GM23338 (cell line): ENCODE data around the gene BAIAP2. TPM values are rescaled to one million over a fixed set of nuclear protein-coding genes. Genes with fewer than 3 reads are reported as not detected.

ENCODE experiments used
- ATAC-seq: fragments of 200-7000 bp; cut with Tn5 transposase; 3 replicates; pipeline ENCODE4 v1.9.1; 2020
- DNase-seq: peaks from one replicate; pipeline ENCODE4 v3.0.0-alpha.2; 2015; ENCODE audit warnings: low spot score
- H2AFZ ChIP-seq: fragments of 200-600 bp; sonication (generic); 2 replicates; pipeline ENCODE4 v1.8.0; 2016; ENCODE audit warnings: antibody characterized with exemption, mild to moderate bottlenecking, moderate library complexity
- H3F3A ChIP-seq: fragments of 200-600 bp; sonication (generic); replicated peaks from 2 replicates; pipeline ENCODE4 v1.8.0; 2017; ENCODE audit warnings: antibody characterized with exemption, mixed run types, low read depth
- H3K27ac ChIP-seq: fragments of 200-600 bp; sonication (generic); 2 replicates; pipeline ENCODE4 v1.6.1; 2016; ENCODE audit warnings: low read depth
- H3K27me3 ChIP-seq: fragments of 200-600 bp; sonication (generic); 2 replicates; pipeline ENCODE4 v1.8.0; 2016; ENCODE audit warnings: mild to moderate bottlenecking, mixed run types, moderate library complexity; ENCODE audit not compliant: insufficient read depth
- H3K36me3 ChIP-seq: fragments of 200-600 bp; sonication (generic); 2 replicates; pipeline ENCODE4 v1.8.0; 2016; ENCODE audit warnings: mild to moderate bottlenecking; ENCODE audit not compliant: insufficient read depth
- H3K4me1 ChIP-seq: fragments of 200-600 bp; sonication (generic); 2 replicates; pipeline ENCODE4 v1.8.0; 2016; ENCODE audit warnings: mild to moderate bottlenecking, moderate library complexity; ENCODE audit not compliant: insufficient read depth
- H3K4me2 ChIP-seq: fragments of 200-600 bp; sonication (generic); 2 replicates; pipeline ENCODE4 v1.7.1; 2017; ENCODE audit warnings: mixed run types
- H3K4me3 ChIP-seq: fragments of 200-600 bp; sonication (generic); 2 replicates; pipeline ENCODE4 v1.6.1; 2016; ENCODE audit warnings: mixed run types
- H3K79me2 ChIP-seq: fragments of 200-600 bp; sonication (generic); replicated peaks from 2 replicates; pipeline ENCODE4 v1.8.0; 2017; ENCODE audit warnings: mild to moderate bottlenecking; ENCODE audit not compliant: insufficient read depth
- H3K9me2 ChIP-seq: fragments of 200-600 bp; sonication (generic); 2 replicates; pipeline ENCODE4 v1.8.0; 2017; ENCODE audit not compliant: insufficient read depth
- H4K20me1 ChIP-seq: fragments of 200-600 bp; sonication (generic); replicated peaks from 2 replicates; pipeline ENCODE4 v1.8.0; 2017; ENCODE audit warnings: mild to moderate bottlenecking; ENCODE audit not compliant: insufficient read depth
- H3K27ac Mint-ChIP-seq: 2 replicates; pipeline ENCODE4 v1.8.0; 2020; ENCODE audit warnings: inconsistent platforms, mild to moderate bottlenecking, moderate library complexity, mixed read lengths
- H3K27me3 Mint-ChIP-seq: 3 replicates; pipeline ENCODE4 v1.8.0; 2022; ENCODE audit warnings: low read depth, mild to moderate bottlenecking, moderate library complexity, mixed read lengths, inconsistent platforms; ENCODE audit not compliant: insufficient read depth, poor library complexity
- H3K36me3 Mint-ChIP-seq: 3 replicates; pipeline ENCODE4 v1.8.0; 2021; ENCODE audit warnings: low read depth, mild to moderate bottlenecking, inconsistent platforms, moderate library complexity, mixed read lengths
- H3K4me1 Mint-ChIP-seq: 3 replicates; pipeline ENCODE4 v1.8.0; 2020; ENCODE audit warnings: mild to moderate bottlenecking, inconsistent platforms, mixed read lengths
- H3K4me3 Mint-ChIP-seq: 3 replicates; pipeline ENCODE4 v1.8.0; 2021; ENCODE audit warnings: moderate library complexity, mild to moderate bottlenecking, inconsistent platforms, mixed read lengths
- H3K9me3 Mint-ChIP-seq: 3 replicates; pipeline ENCODE4 v1.8.0; 2020; ENCODE audit warnings: moderate library complexity, mild to moderate bottlenecking, inconsistent platforms, mixed read lengths
- CREB1 ChIP-seq: fragments of 250-450 bp; sonication (Bioruptor Pico); IDR thresholded peaks from 2 replicates; pipeline ENCODE4 v1.5.0; 2020; ENCODE audit warnings: low read depth, mild to moderate bottlenecking, moderate library complexity
- EZH2 ChIP-seq: fragments of 200-600 bp; sonication (generic); IDR thresholded peaks from one replicate; pipeline ENCODE4 v1.8.0; 2017; ENCODE audit warnings: antibody characterized with exemption, mild to moderate bottlenecking, low read depth; ENCODE audit not compliant: unreplicated experiment
- JUNB ChIP-seq: IDR thresholded peaks from one replicate; pipeline ENCODE4 v1.6.1; 2016; ENCODE audit warnings: antibody characterized with exemption; ENCODE audit not compliant: unreplicated experiment
- POLR2AphosphoS5 ChIP-seq: IDR thresholded peaks from 2 replicates; pipeline ENCODE4 v1.6.1; 2016; ENCODE audit warnings: antibody characterized with exemption, low read depth
- ZNF114 ChIP-seq: fragments of 250-450 bp; sonication (Bioruptor Pico); IDR thresholded peaks from 2 replicates; pipeline ENCODE4 v1.5.0; 2020; ENCODE audit warnings: mild to moderate bottlenecking, moderate library complexity
- ZNF331 ChIP-seq: fragments of 250-450 bp; sonication (Bioruptor Pico); IDR thresholded peaks from 2 replicates; pipeline ENCODE4 v1.5.0; 2020; ENCODE audit warnings: low read depth, mild to moderate bottlenecking, moderate library complexity
- polyA plus RNA-seq: library from polyadenylated mRNA; unstranded; fragments of >200 nt; fragmentation: Nextera tagmentation; extraction: Ambion mirVana; gene quantifications from 2 replicates; pipeline ENCODE4 v1.2.1, GENCODE V29; 2016
- total RNA-seq: library from RNA; depleted of rRNA; stranded (reverse); fragments of >200 nt; shearing (Covaris generic); gene quantifications from 2 replicates; pipeline ENCODE4 v1.2.3, GENCODE V29; 2014
- TF ChIP-seq, protein P1 (sequence below): fragments of 250-450 bp; sonication (Bioruptor Pico); IDR thresholded peaks from 2 replicates; pipeline ENCODE4 v1.5.0; 2020; ENCODE audit warnings: mild to moderate bottlenecking, moderate library complexity
- TF ChIP-seq, protein P2 (sequence below), 2 experiments: fragments of 200-600 bp in 1 of 2; sonication (generic) in 1 of 2; conservative IDR thresholded peaks; 2 replicates each; pipeline versions ENCODE4 v1.5.1 to v1.6.1; 2016 to 2017; ENCODE audit warnings: antibody characterized with exemption in 2 of 2, low read depth in 2 of 2, mild to moderate bottlenecking in 2 of 2, moderate library complexity in 1 of 2

BAIAP2 gene
- total and polyA plus RNA-seq, 2 experiments from 2014 or later: 21.7 to 22.7 TPM

DNA sequence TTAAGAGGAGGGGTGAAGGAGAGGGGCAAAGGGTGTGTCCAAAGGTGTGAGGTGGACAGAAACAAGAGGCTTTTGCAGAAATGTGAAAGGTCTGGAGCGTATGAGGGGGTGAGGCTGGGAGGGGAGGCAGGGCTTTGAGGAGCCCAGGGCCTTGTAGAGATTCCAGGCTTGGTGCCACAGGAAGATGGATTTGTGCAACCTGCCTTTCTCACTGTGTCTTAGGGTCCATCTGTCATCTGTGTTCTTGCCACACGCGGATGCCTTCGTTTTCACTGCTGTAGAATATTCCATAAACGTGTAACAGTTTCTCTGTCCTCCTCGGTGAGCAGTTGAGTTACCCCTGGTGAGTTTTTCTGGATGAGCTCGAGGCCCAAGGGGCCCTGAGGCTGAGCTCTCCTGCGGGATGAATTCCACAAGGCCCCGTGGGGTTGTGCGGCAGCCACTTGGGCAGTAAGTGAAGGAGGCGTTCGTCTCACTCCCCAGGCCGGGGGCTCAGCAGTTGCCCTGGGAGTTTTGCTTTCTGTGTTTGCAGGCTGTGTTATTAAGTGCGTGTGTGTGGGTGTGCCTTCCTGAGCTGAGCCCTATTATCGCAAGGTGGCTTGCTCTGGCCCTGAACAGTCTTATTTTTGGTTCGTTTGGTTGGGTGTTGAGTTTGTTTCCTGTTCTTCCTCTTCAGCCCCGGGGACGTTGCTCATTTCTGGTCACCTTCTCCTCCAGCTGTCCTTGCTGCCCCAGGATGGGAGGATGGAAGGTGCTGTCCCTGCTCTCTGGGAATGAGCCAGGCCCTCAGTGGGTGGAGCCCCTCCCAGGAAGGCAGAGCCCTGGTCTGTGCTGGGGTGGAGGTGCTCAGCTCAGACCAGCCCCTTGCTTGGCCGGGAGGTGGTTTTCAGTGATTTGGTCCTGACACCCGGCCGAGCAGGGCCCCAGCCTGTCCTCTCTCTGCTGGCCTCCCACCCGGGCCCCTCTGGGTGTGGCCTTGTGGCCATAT lies 28.4 kb downstream of the BAIAP2 start:
- no peaks in the 10 kb centered on the region for H3K79me2 ChIP-seq
- H3K4me3 Mint-ChIP-seq: no peak overlapping the region
- no peak for DNase-seq
- no peaks in the 10 kb centered on the region for H3K9me2 ChIP-seq
- H3K9me3 Mint-ChIP-seq: no peaks in the 10 kb centered on the region
- no peak overlapping the region; the same call in 1 of the 2 replicates for H3K27ac Mint-ChIP-seq
- TF ChIP-seq ZNF331 (CRISPR knock-in tag): no peak
- TF ChIP-seq POLR2AphosphoS5: no peak
- TF ChIP-seq ZNF114 (CRISPR knock-in tag): no peak
- H3K27ac ChIP-seq: no peak overlapping the region
- H3F3A ChIP-seq: no peaks in the 10 kb centered on the region
- no peaks in the 10 kb centered on the region; the same call in 2 of the 3 replicates for H3K36me3 Mint-ChIP-seq
- H3K36me3 ChIP-seq: no peaks in the 10 kb centered on the region
- no peaks in the 10 kb centered on the region for H3K4me1 ChIP-seq
- H3K27me3 Mint-ChIP-seq: peaks cover 8% of the 10 kb centered on the region
- H3K4me2 ChIP-seq: no peak overlapping the region
- ATAC-seq: no peak
- no peaks in the 10 kb centered on the region; the same call in 1 of the 2 replicates for H4K20me1 ChIP-seq
- H2AFZ ChIP-seq: no peak overlapping the region
- no peaks in the 10 kb centered on the region for H3K27me3 ChIP-seq
- no peak overlapping the region for H3K4me3 ChIP-seq
- peaks cover 12% of the 10 kb centered on the region; the same call in 2 of the 3 replicates for H3K4me1 Mint-ChIP-seq

DNA sequence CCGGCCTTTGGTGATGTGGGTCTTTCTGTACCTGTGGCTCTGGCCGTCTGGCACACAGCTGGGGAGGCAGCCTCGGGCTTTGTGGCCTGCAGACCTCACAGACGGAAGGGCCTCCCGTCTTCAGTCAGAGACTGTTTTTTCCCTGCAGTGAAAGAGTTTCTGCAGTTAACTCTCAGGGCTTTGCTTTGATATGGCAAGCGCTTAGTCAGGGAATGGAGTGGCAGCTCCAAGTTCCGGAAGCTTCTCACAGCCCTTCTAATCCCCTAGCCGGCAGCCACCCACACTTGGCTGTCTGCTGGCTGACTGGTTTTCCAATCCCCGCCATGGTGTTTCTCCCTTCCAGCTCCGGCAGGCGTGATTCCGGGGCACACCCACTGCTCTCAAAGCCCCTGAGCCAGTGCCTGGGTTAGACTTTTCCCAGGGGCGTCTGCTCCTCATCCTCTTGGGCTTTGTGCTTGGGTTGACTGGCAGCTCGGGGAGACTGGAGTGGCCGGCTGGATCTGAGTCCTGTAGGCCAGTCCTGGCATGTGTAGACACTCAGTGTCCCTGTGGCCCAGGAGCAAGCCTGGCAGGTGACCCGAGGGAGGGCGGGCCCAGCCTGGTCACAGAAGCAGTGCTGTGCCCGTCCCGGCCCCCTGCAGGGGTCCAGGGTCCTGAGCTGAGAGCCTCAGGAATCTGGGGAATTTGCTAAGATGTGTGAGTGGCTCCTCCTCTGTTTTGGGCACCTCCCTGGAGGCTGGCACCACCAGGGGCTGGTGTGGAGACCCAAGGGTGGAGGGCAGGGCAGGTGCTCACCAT lies 29.9 kb downstream of the BAIAP2 start:
- H3K4me3 ChIP-seq: no peak overlapping the region
- H3K79me2 ChIP-seq: no peaks in the 10 kb centered on the region
- Mint-ChIP-seq H3K27ac (peak overlapping the region; percentile 70), H3K36me3 (no peaks in the 10 kb centered on the region; the same call in 2 of the 3 replicates), H3K4me3 (no peak overlapping the region), H3K27me3 (peaks cover 11% of the 10 kb centered on the region), H3K4me1 (peaks cover 12% of the 10 kb centered on the region; the same call in 2 of the 3 replicates), H3K9me3 (no peaks in the 10 kb centered on the region)
- no peaks in the 10 kb centered on the region; the same call in 1 of the 2 replicates for H4K20me1 ChIP-seq
- no peaks in the 10 kb centered on the region for H3K4me1 ChIP-seq
- no peaks in the 10 kb centered on the region for H3F3A ChIP-seq
- peak; percentile 31 for ATAC-seq
- H3K4me2 ChIP-seq: no peak overlapping the region
- DNase-seq: no peak
- no peaks in the 10 kb centered on the region for H3K9me2 ChIP-seq
- H2AFZ ChIP-seq: no peak overlapping the region
- H3K36me3 ChIP-seq: no peaks in the 10 kb centered on the region
- no peaks in the 10 kb centered on the region for H3K27me3 ChIP-seq
- H3K27ac ChIP-seq: no peak overlapping the region
- TF ChIP-seq CREB1 (CRISPR knock-in tag): no peak
- TF ChIP-seq, protein P1, sequence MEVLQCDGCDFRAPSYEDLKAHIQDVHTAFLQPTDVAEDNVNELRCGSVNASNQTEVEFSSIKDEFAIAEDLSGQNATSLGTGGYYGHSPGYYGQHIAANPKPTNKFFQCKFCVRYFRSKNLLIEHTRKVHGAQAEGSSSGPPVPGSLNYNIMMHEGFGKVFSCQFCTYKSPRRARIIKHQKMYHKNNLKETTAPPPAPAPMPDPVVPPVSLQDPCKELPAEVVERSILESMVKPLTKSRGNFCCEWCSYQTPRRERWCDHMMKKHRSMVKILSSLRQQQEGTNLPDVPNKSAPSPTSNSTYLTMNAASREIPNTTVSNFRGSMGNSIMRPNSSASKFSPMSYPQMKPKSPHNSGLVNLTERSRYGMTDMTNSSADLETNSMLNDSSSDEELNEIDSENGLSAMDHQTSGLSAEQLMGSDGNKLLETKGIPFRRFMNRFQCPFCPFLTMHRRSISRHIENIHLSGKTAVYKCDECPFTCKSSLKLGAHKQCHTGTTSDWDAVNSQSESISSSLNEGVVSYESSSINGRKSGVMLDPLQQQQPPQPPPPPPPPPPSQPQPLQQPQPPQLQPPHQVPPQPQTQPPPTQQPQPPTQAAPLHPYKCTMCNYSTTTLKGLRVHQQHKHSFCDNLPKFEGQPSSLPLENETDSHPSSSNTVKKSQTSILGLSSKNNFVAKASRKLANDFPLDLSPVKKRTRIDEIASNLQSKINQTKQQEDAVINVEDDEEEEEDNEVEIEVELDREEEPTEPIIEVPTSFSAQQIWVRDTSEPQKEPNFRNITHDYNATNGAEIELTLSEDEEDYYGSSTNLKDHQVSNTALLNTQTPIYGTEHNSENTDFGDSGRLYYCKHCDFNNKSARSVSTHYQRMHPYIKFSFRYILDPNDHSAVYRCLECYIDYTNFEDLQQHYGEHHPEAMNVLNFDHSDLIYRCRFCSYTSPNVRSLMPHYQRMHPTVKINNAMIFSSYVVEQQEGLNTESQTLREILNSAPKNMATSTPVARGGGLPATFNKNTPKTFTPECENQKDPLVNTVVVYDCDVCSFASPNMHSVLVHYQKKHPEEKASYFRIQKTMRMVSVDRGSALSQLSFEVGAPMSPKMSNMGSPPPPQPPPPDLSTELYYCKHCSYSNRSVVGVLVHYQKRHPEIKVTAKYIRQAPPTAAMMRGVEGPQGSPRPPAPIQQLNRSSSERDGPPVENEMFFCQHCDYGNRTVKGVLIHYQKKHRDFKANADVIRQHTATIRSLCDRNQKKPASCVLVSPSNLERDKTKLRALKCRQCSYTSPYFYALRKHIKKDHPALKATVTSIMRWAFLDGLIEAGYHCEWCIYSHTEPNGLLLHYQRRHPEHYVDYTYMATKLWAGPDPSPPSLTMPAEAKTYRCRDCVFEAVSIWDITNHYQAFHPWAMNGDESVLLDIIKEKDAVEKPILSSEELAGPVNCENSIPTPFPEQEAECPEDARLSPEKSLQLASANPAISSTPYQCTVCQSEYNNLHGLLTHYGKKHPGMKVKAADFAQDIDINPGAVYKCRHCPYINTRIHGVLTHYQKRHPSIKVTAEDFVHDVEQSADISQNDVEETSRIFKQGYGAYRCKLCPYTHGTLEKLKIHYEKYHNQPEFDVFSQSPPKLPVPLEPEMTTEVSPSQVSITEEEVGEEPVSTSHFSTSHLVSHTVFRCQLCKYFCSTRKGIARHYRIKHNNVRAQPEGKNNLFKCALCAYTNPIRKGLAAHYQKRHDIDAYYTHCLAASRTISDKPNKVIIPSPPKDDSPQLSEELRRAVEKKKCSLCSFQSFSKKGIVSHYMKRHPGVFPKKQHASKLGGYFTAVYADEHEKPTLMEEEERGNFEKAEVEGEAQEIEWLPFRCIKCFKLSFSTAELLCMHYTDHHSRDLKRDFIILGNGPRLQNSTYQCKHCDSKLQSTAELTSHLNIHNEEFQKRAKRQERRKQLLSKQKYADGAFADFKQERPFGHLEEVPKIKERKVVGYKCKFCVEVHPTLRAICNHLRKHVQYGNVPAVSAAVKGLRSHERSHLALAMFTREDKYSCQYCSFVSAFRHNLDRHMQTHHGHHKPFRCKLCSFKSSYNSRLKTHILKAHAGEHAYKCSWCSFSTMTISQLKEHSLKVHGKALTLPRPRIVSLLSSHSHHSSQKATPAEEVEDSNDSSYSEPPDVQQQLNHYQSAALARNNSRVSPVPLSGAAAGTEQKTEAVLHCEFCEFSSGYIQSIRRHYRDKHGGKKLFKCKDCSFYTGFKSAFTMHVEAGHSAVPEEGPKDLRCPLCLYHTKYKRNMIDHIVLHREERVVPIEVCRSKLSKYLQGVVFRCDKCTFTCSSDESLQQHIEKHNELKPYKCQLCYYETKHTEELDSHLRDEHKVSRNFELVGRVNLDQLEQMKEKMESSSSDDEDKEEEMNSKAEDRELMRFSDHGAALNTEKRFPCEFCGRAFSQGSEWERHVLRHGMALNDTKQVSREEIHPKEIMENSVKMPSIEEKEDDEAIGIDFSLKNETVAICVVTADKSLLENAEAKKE (CRISPR knock-in tag): no peak
- TF ChIP-seq JUNB: no peak
- no peak for TF ChIP-seq POLR2AphosphoS5
- TF ChIP-seq EZH2: no peak
- TF ChIP-seq ZNF331 (CRISPR knock-in tag): no peak
- TF ChIP-seq, protein P2, sequence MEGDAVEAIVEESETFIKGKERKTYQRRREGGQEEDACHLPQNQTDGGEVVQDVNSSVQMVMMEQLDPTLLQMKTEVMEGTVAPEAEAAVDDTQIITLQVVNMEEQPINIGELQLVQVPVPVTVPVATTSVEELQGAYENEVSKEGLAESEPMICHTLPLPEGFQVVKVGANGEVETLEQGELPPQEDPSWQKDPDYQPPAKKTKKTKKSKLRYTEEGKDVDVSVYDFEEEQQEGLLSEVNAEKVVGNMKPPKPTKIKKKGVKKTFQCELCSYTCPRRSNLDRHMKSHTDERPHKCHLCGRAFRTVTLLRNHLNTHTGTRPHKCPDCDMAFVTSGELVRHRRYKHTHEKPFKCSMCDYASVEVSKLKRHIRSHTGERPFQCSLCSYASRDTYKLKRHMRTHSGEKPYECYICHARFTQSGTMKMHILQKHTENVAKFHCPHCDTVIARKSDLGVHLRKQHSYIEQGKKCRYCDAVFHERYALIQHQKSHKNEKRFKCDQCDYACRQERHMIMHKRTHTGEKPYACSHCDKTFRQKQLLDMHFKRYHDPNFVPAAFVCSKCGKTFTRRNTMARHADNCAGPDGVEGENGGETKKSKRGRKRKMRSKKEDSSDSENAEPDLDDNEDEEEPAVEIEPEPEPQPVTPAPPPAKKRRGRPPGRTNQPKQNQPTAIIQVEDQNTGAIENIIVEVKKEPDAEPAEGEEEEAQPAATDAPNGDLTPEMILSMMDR (conservative IDR thresholded peaks at IDR 0.05; ENCODE audit: low read depth in 2 of 2): no peak
